ENCODE results near the gene PLCD3. TPM values are rescaled to one million over a fixed set of nuclear protein-coding genes. Genes with fewer than 3 reads are reported as not detected.

PLCD3 gene
- total and polyA plus RNA-seq, 2 of the 13 experiments (the other 11 are each of a cell fraction or from before 2014, with no cell fraction given): 11.3 to 39.1 TPM

GRCh38 chr17:45149669-45150664, 17.7 kb upstream of the PLCD3 start (continued):
- TF ChIP-seq HMGXB4 (CRISPR knock-in tag; IDR thresholded peaks at IDR 0.05; ENCODE audit: borderline replicate concordance in 1 of 2, low read depth in 1 of 2): peak; percentile 7 to 25; a peak in 2 of 4 replicates
- no peak for TF ChIP-seq NR2C2 (CRISPR knock-in tag; IDR thresholded peaks at IDR 0.05; ENCODE audit: borderline replicate concordance)
- no peak for TF ChIP-seq GPBP1L1 (CRISPR knock-in tag; IDR thresholded peaks at IDR 0.05)
- no peak for TF ChIP-seq HOXA7 (CRISPR knock-in tag; IDR thresholded peaks at IDR 0.05)
- 0 out of 2 replicates have a peak, but pooled peaks have one; percentile 29 for TF ChIP-seq MYPOP (CRISPR knock-in tag; IDR thresholded peaks at IDR 0.05)
- TF ChIP-seq ZMYM4 (CRISPR knock-in tag; IDR thresholded peaks at IDR 0.05): no peak
- TF ChIP-seq CSRNP2 (CRISPR knock-in tag; conservative IDR thresholded peaks at IDR 0.05; ENCODE audit: low read depth): no peak
- TF ChIP-seq ZNF790 (CRISPR knock-in tag; IDR thresholded peaks at IDR 0.05; ENCODE audit: borderline replicate concordance): peak; percentile 68; the same call in 1 of the 2 replicates
- TF ChIP-seq RARA (CRISPR knock-in tag; IDR thresholded peaks at IDR 0.05): peak; percentile 40
- 0 out of 2 replicates have a peak, but pooled peaks have one; percentile 21 for TF ChIP-seq CREBL2 (CRISPR knock-in tag; IDR thresholded peaks at IDR 0.05; ENCODE audit: borderline replicate concordance)
- TF ChIP-seq TRAFD1 (CRISPR knock-in tag; IDR thresholded peaks at IDR 0.05; ENCODE audit: borderline replicate concordance): peak; percentile 19; the same call in 1 of the 2 replicates
- 0 out of 2 replicates have a peak, but pooled peaks have one; percentile 53 for TF ChIP-seq PAF1 (CRISPR knock-in tag; IDR thresholded peaks at IDR 0.05)
- TF ChIP-seq IKZF5 (CRISPR knock-in tag; IDR thresholded peaks at IDR 0.05): no peak; the same call in 1 of the 2 replicates
- TF ChIP-seq FOSL2 (CRISPR knock-in tag; IDR thresholded peaks at IDR 0.05): 0 out of 2 replicates have a peak, but pooled peaks have one; percentile 2
- no peak for TF ChIP-seq EP300 (IDR thresholded peaks at IDR 0.05; ENCODE audit: low read depth in 2 of 2, low read length in 2 of 2)
- 0 out of 2 replicates have a peak, but pooled peaks have one; percentile 8 for TF ChIP-seq EP300 (CRISPR knock-in tag; IDR thresholded peaks at IDR 0.05; ENCODE audit: borderline replicate concordance)
- peak; percentile 56 for TF ChIP-seq ZNF883 (CRISPR knock-in tag; IDR thresholded peaks at IDR 0.05; ENCODE audit: not compliant biosample characterization)
